ENCODE data around the gene CLPTM1L.
"Not testable (repeated sequence)": the region's sequence is repeated elsewhere in the genome, so short reads cannot be mapped to it uniquely, and the experiment has no call there.

CLPTM1L gene

DNA sequence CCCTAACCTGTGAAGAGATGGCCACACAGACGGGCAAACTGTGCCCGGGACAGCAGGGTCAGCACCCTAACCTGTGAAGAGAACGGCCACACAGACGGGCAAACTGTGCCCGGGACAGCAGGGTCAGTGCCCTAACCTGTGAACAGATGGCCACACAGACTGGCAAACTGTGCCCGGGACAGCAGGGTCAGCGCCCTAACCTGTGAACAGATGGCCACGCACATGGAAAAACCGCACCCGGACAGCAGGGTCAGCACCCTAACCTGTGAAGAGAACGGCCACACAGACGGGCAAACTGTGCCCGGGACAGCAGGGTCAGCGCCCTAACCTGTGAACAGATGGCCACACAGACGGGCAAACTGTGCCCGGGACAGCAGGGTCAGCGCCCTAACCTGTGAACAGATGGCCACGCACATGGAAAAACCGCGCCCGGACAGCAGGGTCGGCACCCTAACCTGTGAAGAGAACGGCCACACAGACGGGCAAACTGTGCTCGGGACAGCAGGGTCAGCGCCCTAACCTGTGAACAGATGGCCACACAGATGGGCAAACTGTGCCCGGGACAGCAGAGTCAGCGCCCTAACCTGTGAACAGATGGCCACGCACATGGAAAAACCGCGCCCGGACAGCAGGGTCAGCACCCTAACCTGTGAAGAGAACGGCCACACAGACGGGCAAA is 5.6 kb downstream of the CLPTM1L start:
- DNase-seq (ENCODE audit: low read depth in 2 of 2): not testable (repeated sequence)

DNA sequence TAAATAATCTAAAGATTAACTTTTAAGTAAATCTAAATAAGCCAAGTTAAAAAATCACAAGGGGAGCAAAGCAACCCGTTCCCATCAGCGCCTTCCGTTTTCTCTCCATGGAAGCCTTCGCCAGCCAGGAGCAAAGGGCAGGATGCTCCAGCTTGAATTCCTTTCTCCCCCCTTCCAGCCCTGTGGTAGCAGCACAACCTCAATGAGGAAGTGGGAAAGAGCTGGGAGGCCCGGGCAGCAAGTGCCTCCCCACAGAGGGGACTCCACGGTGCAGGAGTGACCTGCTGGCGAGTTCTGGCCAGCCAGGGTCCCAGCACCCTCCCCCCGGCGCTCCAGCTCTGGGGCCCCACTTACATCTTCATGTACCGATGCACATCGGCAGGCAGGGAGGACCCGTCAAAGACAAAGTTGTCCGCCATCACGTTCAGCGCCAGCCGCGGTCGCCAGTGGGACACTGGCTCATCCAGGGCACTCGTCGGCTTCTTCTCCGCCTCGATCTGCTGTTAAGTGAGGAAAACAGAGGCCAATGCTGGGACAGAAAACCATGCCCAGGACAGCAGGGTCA is 6.3 kb downstream of the CLPTM1L start:
- DNase-seq (ENCODE audit: low read depth in 2 of 2): no peak

DNA sequence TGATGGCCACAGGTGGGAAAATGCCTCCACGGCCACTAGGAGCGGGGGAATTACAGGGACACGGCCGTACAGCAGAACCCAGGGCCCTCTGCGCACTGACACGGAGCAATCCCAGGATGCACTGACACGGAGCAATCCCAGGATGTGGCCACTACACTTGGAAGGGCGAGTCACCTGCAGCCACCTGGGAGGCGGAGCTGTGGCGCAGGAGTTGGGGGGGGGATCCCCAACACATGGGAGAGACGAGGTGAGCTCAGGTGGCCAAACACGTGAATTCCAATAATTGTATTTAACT is 6.8 kb downstream of the CLPTM1L start:
- no peak for DNase-seq (ENCODE audit: low read depth in 2 of 2)

DNA sequence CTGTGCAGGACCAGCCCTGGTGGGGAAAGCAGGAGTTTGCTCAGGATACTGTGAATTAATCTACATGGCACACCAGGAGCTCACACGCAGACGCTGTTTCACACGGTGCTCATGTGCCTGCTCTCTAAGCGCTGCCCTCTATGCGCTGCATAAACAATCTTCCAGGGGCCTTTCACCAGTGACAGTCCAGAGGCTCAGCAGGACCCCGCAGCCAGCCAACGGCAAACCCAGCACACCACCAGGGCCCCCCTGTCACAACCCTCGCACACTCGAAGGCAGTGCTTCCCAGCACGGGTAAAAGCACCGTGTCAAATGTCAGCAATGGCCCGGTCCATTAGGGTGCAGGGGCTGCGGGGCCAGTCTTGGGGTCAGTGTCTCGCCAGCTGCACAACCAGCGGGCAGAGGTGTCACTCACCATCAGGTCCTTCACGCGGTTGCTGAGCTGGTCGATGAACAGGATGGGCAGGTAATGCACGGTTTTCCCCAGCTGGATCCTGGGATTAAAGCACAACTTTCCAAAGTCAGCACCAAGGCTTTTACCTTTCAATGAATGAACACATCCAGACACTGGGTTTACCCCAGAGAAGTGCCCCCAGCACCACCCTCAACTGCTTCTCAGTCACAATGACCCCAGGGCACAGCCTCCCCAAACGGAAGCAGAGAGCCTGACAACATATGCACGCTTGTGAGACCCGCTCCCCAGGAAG is 7.3 kb downstream of the CLPTM1L start:
- no peak for DNase-seq (ENCODE audit: low read depth in 2 of 2)

DNA sequence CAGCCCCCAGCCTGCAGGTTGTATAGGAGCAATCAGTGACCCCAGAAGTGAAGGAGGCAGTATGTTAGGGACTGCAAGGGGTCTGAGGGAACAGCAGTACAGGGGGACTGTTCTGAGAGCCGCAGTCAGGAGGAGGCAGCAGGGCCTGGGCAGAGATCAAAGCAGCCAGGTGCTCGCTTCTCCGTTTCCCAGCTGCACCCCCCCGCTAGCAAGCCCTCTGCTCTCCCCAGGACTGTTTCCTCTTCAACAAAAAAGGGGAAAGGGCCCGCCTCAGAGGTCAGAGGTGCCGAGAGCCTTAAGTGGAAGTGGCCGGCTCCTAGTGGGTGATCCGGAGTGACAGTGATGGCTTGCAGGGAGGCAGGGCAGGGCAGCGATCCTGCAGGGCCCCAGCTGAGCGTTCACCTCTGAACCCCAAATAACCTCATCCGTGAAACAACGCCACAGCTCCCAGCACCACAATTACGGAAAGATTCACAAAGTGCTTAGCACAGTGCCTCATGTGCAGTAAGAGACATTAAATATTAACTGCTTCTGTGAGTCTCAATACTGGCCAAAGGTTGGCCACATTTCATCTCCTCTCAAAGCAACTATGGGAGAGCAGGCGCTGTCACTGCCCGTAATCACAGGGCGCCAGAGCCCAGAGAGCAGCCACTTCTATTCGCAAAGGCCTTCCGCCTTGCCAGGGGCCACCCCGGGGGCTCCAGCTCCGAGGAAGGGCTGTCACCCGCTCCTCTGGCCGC is 8.0 kb downstream of the CLPTM1L start:
- DNase-seq (ENCODE audit: low read depth in 2 of 2): no peak

DNA sequence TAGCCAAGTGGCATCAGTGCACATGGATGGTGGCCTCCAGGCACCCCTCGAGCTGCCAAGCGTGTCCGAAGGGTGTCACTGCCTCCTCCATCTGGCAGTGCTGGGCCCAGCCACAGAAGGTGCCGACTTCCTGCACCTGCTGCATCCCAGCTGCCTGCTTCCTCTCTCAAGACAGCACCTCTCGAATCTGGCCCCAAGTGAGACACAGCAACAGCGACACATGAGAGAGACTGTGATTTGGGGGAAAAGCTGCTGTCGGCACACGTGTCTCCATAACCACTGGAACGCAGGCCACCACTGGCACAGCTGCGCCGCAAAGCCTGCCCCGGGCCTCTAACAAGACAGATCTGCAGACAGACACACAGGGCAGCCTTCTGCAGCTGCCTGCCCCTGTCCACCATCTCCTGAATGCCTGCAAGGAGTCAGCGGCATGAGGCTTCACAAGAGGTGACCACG is 8.8 kb downstream of the CLPTM1L start:
- DNase-seq (ENCODE audit: low read depth in 2 of 2): no peak

DNA sequence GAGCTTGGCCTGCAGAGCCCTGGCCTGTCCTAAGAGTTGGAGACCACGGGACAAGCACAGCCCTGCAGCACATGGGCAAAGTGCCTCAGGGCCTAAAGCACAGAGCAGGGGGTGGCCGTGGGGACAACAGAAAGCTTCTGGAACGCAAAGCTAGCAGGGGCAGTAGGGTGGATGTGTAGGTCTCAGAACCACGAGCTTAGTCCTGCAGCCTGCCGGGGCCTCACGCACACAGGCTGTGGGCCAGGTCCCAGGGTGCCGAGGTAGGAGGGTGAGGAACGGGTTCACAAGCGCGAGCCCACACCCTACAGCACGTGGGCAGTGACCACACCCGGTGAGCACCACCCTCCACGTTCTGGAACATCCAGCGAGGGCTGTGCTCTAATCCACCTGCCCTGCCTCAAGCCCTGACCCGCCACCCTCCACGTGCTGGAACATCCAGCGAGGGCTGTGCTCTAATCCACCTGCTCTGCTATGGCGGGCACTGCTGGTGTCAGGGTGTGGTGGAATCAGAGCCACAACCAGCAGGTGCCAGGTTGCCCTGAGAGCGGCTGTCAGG is 9.3 kb downstream of the CLPTM1L start:
- no peak for DNase-seq (ENCODE audit: low read depth in 2 of 2)

DNA sequence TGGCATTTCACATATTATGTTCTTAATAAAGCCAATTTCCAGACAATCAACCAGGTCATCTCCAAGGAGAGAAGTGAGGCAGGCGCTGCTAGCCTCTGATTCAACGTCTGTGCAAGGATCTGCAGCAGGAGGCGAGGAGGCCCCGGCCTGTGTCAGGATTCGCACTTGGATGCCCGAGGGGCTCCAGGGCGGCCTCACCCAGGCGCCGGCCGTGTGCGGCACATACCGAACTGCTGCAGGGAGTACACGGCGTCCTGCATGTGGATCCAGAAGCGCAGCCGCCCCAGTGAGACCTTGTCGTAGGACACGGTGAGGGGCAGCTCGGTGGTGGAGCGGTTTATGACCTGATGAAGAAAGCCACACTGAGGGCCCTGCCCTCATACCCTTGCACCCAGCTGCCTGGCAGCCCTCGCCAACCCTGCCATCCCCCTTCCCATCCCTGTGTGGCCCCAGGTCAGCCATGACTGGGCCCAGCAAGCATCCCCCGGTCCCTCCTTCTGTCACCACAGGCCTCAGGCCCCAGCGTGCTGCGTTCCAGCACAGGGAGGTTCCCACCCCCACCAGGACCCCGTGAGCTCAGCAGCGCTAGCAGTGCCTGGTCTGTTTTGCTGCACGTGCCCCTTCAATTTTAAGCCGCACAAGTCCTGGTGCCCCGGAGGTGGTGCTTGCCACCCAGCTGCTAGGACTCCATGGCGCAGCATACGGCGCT is 9.9 kb downstream of the CLPTM1L start:
- no peak for DNase-seq (ENCODE audit: low read depth in 2 of 2)

DNA sequence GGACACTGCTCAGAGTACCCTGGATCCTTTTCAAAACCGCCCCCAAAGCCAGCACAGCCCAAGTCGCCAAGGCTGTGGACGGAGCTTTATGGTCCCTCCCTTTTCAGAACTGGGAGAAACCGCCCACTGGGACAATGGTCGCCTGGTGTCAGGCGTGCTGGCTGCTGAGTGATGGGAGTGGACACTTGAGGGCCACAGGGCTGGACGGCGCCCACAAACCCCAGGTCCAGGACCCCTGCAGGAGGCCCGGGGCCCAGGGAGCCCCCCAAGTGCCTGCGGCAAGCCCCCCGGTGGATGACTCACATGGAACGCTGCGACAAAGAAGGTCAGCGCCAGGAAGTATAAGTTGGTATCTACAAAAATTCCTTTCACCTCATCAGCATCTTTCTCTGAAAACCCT is 10.9 kb downstream of the CLPTM1L start:
- no peak for DNase-seq (ENCODE audit: low read depth in 2 of 2)

DNA sequence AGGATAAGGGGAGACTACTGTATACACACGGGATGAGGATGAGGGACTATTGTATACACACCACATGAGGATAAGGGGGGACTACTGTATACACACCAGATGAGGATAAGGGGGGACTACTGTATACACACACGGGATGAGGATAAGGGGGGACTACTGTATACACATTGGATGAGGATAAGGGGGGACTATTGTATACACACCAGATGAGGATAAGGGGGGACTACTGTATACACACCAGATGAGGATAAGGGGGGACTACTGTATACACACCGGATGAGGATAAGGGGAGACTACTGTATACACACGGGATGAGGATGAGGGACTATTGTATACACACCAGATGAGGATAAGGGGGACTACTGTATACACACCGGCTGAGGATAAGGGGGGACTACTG is 11.6 kb downstream of the CLPTM1L start:
- not testable (repeated sequence) for DNase-seq (ENCODE audit: low read depth in 2 of 2)

DNA sequence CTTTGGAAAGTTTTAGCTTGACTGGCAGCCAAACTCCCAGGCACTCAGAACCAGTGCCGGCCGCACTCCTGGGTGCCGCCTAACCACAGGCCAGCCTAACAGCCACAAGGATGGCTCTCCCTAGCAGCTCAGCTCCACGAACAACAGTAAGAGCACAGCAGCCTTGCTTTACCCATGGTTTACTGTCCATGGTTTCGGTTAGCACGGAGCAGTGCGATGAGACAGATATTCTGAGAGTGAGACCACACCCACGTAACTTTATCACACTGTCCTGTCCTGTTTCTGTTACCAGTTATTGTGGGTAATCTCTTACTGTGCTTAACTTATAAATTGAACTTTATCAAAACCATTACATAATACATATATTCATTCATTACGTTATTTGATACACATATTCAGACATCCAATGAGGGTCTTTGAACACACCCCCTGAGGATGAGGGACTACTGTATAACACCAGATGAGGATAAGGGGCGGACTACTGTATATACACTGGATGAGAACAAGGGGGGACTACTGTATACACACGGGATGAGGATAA is 12.4 kb downstream of the CLPTM1L start:
- no peak for DNase-seq (ENCODE audit: low read depth in 2 of 2)

DNA sequence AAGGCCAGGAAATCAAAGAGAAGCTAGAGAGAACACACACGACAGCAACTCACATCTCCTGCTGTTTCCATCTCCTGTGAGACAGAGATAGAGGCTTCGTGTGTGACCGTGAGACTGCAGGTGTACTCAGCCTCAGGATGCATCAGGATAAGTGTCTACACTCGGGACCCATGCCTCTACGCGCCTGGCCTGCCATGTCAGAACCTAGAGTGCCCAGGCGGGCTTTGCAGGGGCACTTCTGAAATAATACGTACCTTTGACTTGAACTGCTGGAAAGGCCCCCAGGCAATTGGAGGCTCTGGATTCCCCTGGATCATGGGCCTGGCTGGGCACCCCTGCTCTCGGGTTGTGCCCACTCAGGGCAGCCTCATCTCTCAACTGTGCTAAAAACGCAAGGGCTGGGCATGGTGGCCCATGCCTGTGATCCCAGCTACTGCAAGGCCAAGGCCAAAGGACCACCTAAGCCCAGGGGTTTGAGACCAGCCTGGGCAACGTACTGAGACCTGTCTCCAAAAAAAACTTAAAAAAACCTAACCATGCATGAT is 13.0 kb downstream of the CLPTM1L start:
- no peak for DNase-seq (ENCODE audit: low read depth in 2 of 2)

DNA sequence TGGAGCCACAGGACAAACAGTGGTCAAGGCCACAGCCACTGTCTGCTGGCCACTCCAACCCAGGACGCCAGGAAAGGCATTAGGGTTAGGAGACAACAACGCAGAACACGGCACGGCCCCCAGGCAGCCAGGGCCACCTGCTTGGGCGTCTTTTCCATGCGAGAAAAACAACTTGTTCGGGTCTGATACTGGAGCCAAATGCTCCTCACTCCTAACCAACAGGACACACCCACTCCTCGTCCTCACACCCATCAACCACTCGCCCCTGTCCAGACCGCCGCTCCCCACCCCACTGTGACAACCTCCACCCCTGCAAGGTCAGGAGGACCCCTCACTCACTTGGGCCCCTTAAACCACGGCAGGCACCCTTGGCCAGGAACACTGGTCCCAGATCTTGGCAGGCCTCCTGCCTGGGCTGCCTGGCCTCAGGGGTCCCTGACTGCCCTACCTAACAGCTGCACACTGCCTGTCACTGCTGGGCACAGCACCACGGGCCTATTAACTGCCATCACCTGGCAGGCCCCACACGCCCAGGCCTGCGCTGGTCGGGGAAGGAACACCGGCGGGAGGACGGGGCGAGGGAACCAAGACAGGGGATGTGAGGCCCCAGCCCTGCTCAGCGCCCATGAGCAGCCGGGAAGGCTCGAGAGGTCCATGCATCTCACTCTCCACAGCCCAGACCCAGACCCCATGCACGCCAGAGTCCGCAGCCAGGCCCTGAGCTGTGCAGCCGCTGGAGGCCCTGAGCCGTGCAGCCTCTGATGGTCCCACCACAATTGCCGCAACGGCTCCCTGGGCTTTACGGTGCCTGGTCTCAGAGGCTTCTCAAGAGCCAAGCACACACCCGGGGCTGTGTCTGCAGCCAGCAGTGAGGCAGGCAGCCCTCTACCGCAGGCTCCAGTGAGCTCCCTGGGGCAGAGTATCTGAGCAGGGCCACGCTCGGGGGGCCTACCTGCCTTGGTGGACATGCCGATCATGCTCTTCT is 13.8 kb downstream of the CLPTM1L start:
- DNase-seq (ENCODE audit: low read depth in 2 of 2): no peak

DNA sequence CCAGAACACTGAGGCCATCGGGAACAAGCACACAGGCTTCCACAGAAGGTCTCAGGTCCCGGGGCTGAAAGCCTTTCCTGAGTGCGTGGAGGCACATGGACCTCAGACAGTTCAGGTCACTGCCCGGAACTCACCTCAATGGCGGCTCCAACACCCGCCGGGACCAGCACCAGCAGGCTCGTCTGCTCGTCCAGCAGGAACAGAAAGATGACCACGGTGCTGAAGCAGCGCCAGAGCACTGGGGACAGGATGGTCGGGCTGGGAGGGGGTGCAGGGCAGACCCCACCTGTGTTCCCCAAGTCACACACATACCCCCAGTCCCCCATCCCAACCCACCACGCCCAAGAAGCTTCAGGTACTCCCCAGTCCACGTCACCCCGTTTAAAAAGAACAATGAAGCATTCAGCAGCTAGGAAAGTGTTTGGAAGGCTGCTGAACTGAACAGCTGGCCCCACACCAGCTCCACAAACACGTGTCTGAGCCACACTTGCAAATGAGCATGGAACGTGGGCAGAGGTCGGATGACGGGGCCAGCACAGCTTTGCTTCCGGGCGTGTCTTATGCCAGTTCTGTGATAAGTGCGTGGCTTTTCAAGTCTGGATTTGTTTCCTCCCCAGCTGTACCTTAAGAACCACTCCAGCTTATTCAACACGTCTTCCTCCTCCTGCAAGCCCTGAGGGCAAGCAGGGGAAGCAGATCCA is 14.6 kb downstream of the CLPTM1L start:
- no peak for DNase-seq (ENCODE audit: low read depth in 2 of 2)

DNA sequence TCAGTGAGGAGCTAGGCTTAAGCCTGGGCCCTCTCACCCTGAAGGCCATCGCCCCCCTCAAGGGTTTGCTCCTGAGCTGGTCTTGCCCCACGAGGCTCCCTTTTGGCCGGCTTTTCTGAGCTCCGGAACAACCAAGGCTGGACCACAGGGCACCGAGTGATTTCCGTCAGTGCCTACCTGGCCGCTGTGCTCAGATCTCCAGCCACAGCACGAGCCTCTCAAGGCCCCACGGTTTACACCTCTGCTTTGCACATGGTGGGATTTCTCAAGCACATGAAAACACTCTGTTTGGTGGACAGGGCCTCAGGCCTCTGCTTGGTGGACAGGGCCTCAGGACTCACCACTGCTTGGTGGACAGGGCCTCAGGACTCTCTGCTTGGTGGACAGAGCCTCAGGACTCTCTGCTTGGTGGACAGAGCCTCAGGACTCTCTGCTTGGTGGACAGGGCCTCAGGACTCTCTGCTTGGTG is 15.8 kb downstream of the CLPTM1L start:
- DNase-seq (ENCODE audit: low read depth in 2 of 2): no peak

DNA sequence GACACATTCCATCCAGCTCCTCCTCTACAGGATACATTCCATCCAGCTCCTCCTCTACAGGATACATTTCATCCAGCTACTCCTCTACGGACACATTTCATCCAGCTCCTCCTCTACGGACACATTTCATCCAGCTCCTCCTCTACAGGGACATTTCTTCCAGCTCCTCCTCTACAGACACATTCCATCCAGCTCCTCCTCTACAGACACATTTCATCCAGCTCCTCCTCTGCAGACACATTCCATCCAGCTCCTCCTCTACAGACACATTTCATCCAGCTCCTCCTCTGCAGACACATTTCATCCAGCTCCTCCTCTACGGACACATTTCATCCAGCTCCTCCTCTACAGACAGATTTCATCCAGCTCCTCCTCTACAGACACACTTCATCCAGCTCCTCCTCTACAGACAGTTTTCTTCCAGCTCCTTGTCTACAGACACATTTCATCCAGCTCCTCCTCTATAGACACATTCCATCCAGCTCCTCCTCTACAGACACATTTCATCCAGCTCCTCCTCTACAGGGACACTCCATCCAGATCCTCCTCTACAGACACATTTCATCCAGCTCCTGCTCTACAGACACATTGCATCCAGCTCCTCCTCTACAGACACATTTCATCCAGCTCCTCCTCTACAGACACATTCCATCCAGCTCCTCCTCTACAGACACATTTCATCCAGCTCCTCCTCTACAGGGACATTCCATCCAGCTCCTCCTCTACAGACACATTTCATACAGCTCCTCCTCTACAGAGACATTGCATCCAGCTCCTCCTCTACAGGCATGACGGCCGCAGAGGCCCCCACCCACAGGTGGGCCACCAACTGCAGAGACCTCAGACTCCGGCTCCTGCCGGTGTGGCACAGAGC is 16.4 kb downstream of the CLPTM1L start:
- DNase-seq (ENCODE audit: low read depth in 2 of 2): not testable (repeated sequence)

DNA sequence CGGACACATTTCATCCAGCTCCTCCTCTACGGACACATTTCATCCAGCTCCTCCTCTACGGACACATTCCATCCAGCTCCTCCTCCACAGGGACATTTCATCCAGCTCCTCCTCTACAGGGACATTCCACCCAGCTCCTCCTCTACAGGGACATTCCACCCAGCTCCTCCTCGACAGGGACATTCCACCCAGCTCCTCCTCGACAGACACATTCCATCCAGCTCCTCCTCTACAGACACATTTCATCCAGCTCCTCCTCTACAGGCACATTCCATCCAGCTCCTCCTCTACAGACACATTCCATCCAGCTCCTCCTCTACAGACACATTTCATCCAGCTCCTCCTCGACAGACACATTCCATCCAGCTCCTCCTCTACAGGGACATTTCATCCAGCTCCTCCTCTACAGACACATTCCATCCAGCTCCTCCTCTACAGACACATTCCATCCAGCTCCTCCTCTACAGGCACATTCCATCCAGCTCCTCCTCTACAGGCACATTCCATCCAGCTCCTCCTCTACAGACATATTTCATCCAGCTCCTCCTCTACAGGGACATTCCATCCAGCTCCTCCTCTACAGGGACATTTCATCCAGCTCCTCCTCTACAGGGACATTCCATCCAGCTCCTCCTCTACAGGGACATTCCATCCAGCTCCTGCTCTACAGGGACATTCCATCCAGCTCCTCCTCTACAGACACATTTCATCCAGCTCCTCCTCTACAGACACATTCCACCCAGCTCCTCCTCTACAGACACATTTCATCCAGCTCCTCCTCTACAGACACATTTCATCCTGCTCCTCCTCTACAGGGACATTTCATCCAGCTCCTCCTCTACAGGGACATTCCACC is 17.8 kb downstream of the CLPTM1L start:
- not testable (repeated sequence) for DNase-seq (ENCODE audit: low read depth in 2 of 2)
